ENCODE measurements around the gene SLC49A3. TPM values are rescaled to one million over a fixed set of nuclear protein-coding genes. Genes with fewer than 3 reads are reported as not detected.

SLC49A3 gene
- total RNA-seq, 1 experiment from 2014 or later: 0.47 TPM

DNA sequence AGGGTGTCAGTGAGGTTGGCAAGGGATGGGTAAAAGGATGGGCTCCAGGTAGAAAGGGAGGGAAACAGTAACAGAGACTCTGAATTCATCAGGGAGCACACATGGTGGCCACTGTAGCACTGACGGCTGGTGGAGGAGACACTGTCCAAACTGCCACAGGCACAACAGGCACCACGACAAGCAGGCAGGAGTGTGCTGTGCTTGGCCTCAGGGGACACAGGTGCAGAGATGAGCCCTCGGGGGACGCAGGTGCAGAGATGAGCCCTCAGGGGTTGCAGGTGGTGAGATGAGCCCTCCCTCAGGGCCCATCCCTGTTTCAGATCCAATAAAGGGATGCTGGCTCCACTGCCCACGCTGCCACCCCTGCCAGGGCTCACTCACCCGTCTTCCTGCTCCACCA, 56.0 kb downstream of the SLC49A3 start:
- TF ChIP-seq EZH2 (IDR thresholded peaks at IDR 0.05; ENCODE audit: borderline replicate concordance, low read depth, low read length, poor library complexity, severe bottlenecking): no peak
- TF ChIP-seq, protein P1, sequence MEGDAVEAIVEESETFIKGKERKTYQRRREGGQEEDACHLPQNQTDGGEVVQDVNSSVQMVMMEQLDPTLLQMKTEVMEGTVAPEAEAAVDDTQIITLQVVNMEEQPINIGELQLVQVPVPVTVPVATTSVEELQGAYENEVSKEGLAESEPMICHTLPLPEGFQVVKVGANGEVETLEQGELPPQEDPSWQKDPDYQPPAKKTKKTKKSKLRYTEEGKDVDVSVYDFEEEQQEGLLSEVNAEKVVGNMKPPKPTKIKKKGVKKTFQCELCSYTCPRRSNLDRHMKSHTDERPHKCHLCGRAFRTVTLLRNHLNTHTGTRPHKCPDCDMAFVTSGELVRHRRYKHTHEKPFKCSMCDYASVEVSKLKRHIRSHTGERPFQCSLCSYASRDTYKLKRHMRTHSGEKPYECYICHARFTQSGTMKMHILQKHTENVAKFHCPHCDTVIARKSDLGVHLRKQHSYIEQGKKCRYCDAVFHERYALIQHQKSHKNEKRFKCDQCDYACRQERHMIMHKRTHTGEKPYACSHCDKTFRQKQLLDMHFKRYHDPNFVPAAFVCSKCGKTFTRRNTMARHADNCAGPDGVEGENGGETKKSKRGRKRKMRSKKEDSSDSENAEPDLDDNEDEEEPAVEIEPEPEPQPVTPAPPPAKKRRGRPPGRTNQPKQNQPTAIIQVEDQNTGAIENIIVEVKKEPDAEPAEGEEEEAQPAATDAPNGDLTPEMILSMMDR (conservative IDR thresholded peaks at IDR 0.05; ENCODE audit: low read depth, low read length): no peak
- no peak for DNase-seq (ENCODE audit: low spot score)
- intact Hi-C loops (cut with micrococcal nuclease; ENCODE audit: unreplicated experiment): no loop called here
- H3K36me3 ChIP-seq (ENCODE audit: insufficient read depth, low read length, poor library complexity, severe bottlenecking): no peaks in the 10 kb centered on the region
- no peak overlapping the region for H3K4me3 ChIP-seq (ENCODE audit: low read depth, low read length, poor library complexity, severe bottlenecking)
- BruUV-seq (replicated peaks): no TSS peak
- POLR2A ChIA-PET (ENCODE audit: low non-redundant PET): no interaction called here
- H3K27me3 ChIP-seq (replicated peaks; ENCODE audit: insufficient read depth, low read depth, low read length, poor library complexity): peaks cover 6% of the 10 kb centered on the region
- H3K9me3 ChIP-seq (ENCODE audit: low read depth, low read length, poor library complexity, severe bottlenecking): no peaks in the 10 kb centered on the region
- no peak overlapping the region for H3K27ac ChIP-seq (ENCODE audit: low read depth, low read length, poor library complexity, severe bottlenecking)
- H3K4me1 ChIP-seq (ENCODE audit: insufficient read depth, low read length, poor library complexity, severe bottlenecking): no peaks in the 10 kb centered on the region
- CTCF ChIA-PET: no interaction called here

DNA sequence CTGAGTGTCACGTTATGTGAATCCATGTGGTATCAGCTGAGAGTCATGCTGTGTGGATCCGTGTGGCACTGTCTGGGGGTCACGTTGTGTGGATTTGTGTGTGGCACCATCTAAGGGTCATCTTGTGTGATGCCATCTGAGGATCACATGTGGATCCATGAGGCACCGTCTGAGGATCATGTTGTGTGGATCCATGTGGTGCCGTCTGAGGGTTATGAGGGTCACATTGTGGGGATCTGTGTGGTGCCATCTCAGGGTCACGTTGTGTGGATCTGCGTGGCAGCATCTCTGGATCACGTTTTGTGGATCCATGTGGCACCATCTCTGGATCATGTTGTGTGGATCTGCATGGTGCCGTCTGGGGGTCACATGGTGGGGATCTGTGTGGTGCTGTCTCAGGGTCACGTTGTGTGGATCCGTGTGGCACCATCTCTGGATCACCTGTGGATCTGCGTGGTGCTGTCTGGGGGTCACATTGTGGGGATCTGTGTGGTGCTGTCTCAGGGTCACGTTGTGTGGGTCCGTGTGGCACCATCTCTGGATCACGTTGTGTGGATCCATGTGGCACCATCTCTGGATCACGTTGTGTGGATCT, 56.7 kb downstream of the SLC49A3 start:
- no peaks in the 10 kb centered on the region for H3K27me3 ChIP-seq (replicated peaks; ENCODE audit: insufficient read depth, low read depth, low read length, poor library complexity)
- no peak overlapping the region for H3K4me3 ChIP-seq (ENCODE audit: low read depth, low read length, poor library complexity, severe bottlenecking)
- BruUV-seq (replicated peaks): no TSS peak
- no peak overlapping the region for H3K27ac ChIP-seq (ENCODE audit: low read depth, low read length, poor library complexity, severe bottlenecking)
- H3K9me3 ChIP-seq (ENCODE audit: low read depth, low read length, poor library complexity, severe bottlenecking): no peaks in the 10 kb centered on the region
- intact Hi-C loops (cut with micrococcal nuclease; ENCODE audit: unreplicated experiment): no loop called here
- H3K4me1 ChIP-seq (ENCODE audit: insufficient read depth, low read length, poor library complexity, severe bottlenecking): no peaks in the 10 kb centered on the region
- H3K36me3 ChIP-seq (ENCODE audit: insufficient read depth, low read length, poor library complexity, severe bottlenecking): no peaks in the 10 kb centered on the region
- no peak for DNase-seq (ENCODE audit: low spot score)
- TF ChIP-seq EZH2 (IDR thresholded peaks at IDR 0.05; ENCODE audit: borderline replicate concordance, low read depth, low read length, poor library complexity, severe bottlenecking): no peak
- TF ChIP-seq, protein P1 (conservative IDR thresholded peaks at IDR 0.05; ENCODE audit: low read depth, low read length): no peak
- CTCF ChIA-PET: no interaction called here
- POLR2A ChIA-PET (ENCODE audit: low non-redundant PET): no interaction called here

Other genes with a start within 250 kb of the SLC49A3 start
- gene ZNF721, start 190.0 kb downstream of the SLC49A3 start, total RNA-seq (2021): 35.4 and 42.3 TPM in 2 replicates
- gene PIGG, start 189.9 kb downstream of the SLC49A3 start, total RNA-seq (2021): 58.8 and 61.4 TPM in 2 replicates
- gene TMEM271, start 112.9 kb downstream of the SLC49A3 start, total RNA-seq (2021): 2.6 and 3.6 TPM in 2 replicates
- gene PDE6B, start 63.6 kb downstream of the SLC49A3 start, total RNA-seq (2021): 10.4 and 12.9 TPM in 2 replicates
- gene ATP5ME, start 14.9 kb downstream of the SLC49A3 start, total RNA-seq (2021): 362 and 383 TPM in 2 replicates
- 11.7 and 13.0 TPM in 2 replicates for gene MYL5, start 14.6 kb downstream of the SLC49A3 start, total RNA-seq (2021)
- gene PCGF3, start 16.7 kb upstream of the SLC49A3 start, total RNA-seq (2021): 83.5 and 83.9 TPM in 2 replicates
- gene CPLX1, start 137.0 kb upstream of the SLC49A3 start, total RNA-seq (2021): 4.6 and 6.6 TPM in 2 replicates
- 96.2 and 109 TPM in 2 replicates for gene GAK, start 243.2 kb upstream of the SLC49A3 start, total RNA-seq (2021)
- gene TMEM175, start 243.3 kb upstream of the SLC49A3 start, total RNA-seq (2021): 10.0 and 12.1 TPM in 2 replicates

Measured in A673 (cell line).